GM15510 (cell line): ENCODE results near the gene FBN1.

Experiments used
- POLR2A ChIP-seq: IDR thresholded peaks from 3 replicates; pipeline ENCODE4 v1.6.1; 2011; ENCODE audit warnings: borderline replicate concordance; ENCODE audit not compliant: insufficient read length; ENCODE audit errors: extremely low read depth

The FBN1 gene

GRCh38 chr15:48544778-48545177 lies 100.7 kb downstream of the FBN1 start:
- no peak for TF ChIP-seq POLR2A

DNA sequence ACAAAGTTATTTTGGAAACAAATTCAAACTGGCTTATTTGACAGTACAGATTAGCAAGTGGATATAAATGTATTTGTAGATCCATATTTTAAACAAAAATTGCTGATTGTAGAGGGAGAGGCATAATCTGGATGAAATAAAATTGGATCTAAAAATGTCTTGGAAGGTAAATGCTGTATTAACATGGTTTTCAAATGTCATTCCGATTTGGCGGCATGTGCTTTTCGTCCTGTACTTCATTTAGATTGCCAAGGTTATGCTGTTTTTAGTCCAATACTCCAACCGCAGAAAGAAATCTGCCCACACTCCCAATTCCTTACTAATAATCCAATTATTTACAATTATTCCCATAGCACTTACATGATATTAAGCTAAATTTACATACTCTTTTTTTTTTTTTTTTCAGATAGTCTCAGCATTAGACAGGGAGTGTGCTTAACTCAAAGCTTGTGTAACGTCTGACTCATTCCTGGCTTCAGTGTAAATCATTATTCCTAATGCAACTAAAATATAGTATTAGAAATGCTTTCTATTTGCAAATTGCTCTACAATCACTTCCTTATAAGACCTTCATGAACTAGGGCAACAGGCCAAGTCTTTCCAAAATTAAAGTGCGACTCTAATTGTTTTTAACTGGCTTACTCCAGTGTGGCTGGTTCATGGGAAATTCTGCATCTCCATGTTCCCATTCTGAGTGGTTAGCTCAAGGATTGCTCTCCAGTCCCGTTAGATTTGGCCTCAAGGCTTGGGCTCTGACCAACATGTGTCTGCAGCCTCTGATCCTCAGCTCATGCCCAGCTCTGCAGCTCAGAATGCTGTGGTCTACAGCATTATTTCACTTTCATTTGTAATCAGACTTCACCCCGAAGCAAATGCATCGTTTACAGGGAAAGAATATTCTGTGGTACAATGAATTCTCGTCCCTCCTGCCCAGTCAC lies 103.9 kb downstream of the FBN1 start:
- TF ChIP-seq POLR2A = no peak

GRCh38 chr15:48540756-48541155 lies 104.8 kb downstream of the FBN1 start:
- TF ChIP-seq POLR2A = no peak

DNA sequence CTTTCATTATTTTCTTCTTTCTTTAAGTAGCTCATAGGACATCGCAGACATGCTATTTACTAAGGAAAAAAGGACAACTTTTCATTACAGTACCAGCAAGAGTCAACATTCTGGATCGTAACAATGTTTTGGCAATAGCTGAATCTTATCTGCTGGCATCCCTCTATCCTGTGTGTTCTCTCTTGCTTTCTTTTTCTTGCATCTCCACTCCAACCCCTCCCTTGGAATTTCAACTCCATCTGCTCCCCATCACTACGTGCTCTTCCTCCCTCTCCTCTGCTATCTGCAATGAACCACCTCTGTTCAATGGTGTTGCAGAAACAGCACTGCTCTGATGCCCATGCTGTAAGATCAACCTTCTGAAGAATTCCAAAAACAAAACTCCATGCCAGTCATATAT lies 106.6 kb downstream of the FBN1 start:
- TF ChIP-seq POLR2A = no peak

- TF ChIP-seq POLR2A = no peak
Measured at GRCh38 chr15:48537271-48538113, 108.0 kb downstream of the FBN1 start.

DNA sequence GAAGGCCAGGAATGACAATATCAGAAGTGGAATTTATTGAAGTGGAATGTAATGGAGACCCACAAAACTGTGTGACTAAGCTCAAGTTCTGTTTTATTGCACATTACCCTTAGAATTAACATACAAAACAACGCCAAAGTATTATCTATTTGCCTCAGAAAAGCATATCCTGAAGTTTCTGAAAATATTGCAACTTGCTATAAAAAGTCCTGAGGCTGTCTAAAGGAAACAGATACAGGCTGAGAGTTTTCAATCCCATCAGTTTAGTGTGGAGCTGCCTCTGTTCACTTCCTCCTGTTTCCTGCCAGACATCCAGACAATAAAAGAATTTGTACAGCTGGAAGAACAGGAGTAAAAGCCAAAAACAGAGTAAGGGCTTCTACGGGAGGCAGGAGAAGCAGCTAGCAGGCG lies 108.8 kb downstream of the FBN1 start:
- TF ChIP-seq POLR2A = no peak

DNA sequence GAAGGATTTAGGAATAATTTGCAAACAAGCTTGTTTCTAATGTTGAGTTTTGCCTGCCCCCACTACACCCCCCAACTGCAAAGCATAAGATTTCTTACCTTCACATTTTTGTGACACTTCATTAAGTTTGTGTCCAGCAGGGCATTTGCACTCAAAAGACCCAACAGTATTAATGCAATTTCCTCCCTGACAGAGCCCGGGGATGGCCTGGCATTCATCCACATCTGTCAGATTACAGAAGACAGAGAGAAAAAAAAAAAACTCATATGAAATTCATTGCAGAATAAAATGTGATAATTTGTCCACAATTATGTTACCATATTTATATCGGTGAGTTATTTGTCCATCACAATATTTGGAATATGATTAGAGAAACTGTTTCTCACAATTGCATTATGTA lies 111.5 kb downstream of the FBN1 start:
- no peak for TF ChIP-seq POLR2A

DNA sequence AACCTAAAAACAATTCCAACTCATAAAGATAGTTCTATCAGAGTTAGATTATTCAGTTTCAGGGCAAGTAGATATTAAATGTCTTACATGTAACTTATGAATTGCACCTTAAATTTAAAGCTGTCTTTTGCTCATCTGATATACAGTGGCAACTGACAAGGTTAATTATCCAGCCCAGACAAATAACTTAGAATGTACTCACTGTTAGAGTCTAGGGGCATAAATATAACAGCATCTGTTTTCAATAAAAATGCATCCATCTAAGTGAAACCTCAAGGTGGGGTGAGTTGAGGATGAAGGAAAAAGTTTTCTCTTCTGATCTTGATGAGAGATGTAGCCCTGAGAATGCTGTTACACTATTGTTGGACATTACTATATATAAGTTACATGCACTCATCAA lies 112.6 kb downstream of the FBN1 start:
- TF ChIP-seq POLR2A = no peak

DNA sequence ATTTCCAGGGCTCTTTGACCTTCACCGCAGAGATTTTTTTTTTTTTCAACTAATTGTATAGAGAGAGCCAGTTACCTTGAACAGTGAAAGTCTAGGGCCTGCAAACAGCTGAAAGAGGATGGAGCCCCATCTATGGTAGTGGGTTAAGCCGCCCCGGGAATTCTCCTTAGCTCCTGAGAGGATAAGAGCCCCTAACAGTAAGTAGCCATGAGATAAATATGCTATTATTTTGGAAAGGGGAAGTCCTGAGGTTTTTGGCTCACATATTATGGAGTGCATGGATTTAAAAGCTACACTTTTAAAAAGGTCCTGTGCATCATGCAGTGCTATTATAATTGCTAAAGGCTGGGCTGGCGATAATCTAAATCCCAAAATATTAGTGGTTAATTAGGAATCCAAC lies 115.0 kb downstream of the FBN1 start:
- no peak for TF ChIP-seq POLR2A

DNA sequence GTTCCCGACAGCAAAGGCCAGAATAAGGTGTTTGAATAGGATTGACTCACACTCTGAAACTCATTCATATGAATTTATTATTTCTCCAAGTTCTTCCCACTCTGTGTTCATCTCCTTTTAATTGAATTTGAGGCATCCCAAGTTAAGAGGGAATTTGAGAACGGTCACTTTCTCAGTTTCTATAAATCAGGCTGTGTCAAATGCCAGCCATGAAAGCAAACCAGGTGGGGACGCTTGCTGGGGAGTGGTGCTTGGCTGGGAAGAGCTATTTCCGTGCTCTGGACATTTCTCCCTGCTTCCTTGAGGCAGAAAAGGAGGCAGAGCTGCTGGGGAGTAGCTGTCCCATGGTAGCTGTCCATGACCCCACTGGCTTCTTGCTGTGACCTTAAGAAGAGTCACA lies 116.6 kb downstream of the FBN1 start:
- no peak for TF ChIP-seq POLR2A

DNA sequence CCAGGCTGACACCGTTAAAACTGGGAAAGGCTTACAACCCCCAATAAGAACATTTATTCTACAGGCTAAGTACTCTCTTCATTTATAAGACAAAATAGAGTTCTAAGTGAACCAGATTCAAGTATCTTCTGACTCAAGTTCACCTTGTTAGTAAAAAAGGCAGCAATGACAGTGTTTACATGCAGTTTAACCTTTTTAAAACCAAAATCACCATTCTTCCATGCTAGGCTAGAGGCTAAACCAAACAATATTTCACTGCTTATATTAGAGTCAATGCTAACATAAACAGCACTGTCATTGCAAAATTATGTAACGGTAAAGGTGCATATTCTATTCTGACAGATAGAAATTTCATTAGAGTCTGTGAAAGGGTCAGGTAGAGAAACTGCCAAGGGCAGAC lies 118.0 kb downstream of the FBN1 start:
- TF ChIP-seq POLR2A = no peak

DNA sequence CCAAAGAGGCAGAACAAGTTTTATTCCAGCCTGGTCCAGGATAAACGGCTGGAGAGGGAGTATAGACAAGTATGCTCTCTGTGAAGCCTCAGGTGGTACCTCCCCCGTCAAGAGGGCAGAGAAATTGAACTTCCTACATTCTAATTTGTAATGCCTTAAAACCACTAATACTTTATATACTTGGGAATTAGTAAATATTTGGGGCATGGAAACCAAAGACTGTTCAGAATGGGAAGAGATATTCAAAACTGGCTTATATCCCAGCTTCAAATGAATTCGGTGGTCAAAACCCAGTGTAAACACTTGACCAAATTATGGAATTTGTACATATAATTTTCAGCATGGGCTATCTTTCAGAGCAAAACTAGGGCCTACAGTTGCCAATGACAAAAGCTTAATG lies 122.6 kb downstream of the FBN1 start:
- TF ChIP-seq POLR2A = no peak

DNA sequence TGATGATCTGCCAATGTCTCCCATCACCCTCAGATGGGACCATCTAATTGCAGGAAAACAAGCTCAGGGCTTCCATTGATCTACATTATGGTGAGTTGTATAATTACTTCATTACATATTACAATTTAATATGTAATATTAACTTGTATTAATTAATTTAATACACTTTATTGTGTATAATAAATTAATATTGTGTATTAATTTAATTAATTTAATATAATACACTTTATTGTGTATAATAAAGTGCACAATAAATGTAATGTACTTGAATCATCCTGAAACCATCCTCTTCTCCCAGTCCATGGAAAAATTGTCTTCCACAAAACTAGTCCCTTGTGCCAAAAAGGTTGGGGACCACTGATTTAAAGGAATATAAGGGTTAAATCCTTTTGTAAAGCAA lies 123.4 kb downstream of the FBN1 start:
- TF ChIP-seq POLR2A = no peak

DNA sequence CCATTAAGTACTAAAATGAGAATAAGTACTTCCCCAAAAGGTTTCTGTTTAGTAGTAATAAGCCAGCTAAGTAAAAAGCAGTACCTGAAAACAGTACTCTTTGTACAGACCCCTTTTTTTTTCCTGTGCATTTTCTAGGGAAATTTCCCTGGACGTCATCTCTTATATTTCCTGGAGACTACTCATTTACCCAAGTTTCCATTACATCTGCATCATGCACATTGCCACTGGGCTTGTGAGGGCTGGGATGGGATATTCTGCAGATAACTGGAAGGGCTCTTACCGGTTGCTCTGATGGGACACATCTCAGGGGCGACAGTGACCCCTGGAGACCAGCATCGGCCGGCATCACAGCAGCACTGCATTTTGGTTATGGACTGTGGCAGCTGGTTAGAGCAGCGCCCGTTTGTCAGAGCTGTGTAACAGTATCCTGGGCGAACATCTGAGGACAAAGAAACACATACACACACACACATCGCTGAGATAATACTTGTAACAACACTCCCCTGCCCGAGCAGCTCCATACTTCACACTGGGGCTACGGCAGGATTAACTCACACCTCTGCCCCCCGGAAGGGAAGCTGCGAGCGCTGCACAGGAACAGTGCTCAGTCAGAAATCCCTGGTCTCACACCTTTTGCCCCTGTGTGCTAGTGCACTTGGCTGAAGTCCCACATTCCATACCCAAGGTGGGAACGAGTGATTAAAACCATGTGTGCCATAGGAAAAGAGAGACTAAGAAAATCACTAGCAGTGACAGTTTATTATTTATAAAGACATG lies 124.9 kb downstream of the FBN1 start:
- no peak for TF ChIP-seq POLR2A

- no peak for TF ChIP-seq POLR2A
Measured at GRCh38 chr15:48516121-48516520, 129.4 kb downstream of the FBN1 start.
